Dedifferentiated amniotic fluid mesenchymal stem cell (primary cell): ENCODE data around the gene CHRNE.
"Not testable (repeated sequence)": the region's sequence is repeated elsewhere in the genome, so short reads cannot be mapped to it uniquely, and the experiment has no call there.

ENCODE experiments used
- DNase-seq: peaks from one replicate; pipeline ENCODE4 v3.0.0-alpha.2; 2016; ENCODE audit errors: extremely low spot score

The CHRNE gene

DNA sequence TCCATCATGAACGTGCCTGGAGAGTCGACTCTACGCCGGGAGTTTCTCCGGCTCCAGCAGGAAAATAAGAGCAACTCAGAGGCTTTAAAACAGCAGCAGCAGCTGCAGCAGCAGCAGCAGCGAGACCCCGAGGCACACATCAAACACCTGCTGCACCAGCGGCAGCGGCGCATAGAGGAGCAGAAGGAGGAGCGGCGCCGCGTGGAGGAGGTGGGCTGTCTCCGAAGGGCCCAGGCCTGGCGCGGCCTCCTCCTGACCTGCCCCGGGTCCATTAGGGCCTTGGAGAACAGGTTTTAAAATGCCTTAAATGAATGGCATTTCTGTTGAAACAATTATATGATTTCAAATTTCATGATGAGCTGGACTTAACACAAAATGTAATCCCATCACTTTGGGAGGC is 15.3 kb downstream of the CHRNE start:
- DNase-seq = no peak

GRCh38 chr17:4886830-4887229 is 16.1 kb downstream of the CHRNE start:
- DNase-seq = no peak

GRCh38 chr17:4884489-4884888 is 18.4 kb downstream of the CHRNE start:
- no peak for DNase-seq

DNA sequence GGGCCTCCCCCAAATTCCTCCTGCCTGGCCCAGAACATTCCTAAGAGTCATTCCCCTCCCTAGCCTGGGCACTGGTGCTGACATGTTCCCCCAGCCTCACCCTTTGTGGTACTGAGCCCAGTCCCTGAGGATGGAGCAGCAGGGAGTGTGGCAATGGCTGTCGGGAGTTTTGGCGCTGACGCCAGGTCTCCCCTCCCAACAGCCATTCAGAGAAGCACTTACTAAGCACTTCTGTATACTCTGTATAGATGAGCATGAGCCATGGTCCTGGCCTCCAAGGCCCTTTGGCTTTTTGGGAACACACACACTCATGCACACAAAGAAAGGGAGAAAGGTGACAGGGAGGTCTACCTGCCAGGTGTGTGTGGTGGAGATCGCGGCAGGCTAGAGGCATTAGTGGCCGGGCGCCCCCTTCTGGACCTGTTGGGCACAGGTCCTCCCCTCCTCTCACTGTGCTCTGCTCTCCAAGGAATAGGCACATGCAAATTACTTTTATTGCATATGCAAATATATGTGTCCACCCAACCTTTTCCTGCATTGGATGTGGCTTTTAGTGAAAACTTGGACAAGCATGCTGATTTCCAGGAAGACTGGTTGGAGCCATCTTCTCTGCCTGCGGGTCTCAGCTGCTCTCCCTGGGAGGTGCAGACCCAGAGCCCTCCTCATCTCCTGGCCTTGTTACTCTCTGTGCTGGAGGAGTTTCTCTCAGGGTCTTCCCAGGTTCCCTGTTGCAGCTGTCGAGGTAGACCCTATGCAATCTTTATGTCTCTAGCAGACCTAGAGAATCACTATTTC is 20.9 kb downstream of the CHRNE start:
- DNase-seq = no peak

DNA sequence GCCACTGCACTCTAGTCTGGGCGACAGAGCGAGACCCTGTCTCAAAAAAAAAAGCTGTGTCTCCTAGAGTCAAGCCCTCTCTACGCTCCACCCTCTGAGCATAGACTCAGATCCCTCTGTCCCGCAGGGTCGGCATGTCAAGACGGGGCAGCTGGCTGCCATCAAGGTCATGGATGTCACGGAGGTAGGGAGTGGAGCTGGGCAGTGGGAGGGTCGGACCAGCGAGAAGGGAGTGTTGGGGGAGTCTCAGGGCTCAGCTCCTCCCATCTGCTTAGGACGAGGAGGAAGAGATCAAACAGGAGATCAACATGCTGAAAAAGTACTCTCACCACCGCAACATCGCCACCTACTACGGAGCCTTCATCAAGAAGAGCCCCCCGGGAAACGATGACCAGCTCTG is 22.0 kb downstream of the CHRNE start:
- no peak for DNase-seq

GRCh38 chr17:4879601-4880000 is 23.3 kb downstream of the CHRNE start:
- DNase-seq = no peak

DNA sequence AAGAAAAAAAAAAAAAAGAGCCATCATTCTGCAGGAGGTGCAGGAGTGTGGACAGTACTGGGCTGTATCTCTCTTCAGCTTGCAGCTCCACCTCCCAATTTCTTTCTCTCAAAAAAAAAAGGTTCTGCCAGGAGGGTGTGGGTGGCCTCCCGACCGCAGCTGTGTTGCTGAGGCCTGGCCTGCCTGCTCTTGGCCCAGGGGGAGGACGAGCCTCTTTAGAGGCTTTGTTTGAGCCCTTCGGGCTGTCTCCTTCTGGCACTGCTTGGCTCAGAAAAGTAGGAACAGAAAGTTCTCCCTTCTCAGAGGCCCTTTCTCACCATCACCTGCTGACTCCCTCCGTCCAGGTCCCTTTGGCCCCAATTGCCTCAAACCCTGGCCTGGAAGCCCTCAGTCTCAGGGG is 25.8 kb downstream of the CHRNE start:
- DNase-seq = no peak

DNA sequence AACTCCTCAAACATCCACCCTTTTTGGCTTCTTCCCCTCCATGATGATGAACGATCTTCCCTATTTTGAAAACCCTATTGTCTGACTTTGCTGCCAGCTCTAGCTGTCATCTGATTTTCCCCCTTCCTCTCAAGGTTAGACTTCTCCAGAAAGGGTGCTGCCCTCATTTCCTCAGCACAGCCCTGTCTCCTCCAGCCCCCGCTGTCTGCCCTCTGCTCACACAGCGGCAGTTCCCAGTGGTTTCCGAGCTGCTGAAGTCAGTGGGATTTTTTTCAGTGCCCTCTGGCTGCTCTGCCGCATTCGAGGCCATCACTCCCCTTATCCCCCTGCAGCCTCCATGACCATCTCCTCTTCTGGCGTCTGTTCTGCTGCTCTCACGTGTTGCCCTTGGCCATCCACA is 30.1 kb downstream of the CHRNE start:
- DNase-seq = no peak

- no peak for DNase-seq
These were observed 32.0 kb downstream of the CHRNE start for GRCh38 chr17:4870855-4871254.

DNA sequence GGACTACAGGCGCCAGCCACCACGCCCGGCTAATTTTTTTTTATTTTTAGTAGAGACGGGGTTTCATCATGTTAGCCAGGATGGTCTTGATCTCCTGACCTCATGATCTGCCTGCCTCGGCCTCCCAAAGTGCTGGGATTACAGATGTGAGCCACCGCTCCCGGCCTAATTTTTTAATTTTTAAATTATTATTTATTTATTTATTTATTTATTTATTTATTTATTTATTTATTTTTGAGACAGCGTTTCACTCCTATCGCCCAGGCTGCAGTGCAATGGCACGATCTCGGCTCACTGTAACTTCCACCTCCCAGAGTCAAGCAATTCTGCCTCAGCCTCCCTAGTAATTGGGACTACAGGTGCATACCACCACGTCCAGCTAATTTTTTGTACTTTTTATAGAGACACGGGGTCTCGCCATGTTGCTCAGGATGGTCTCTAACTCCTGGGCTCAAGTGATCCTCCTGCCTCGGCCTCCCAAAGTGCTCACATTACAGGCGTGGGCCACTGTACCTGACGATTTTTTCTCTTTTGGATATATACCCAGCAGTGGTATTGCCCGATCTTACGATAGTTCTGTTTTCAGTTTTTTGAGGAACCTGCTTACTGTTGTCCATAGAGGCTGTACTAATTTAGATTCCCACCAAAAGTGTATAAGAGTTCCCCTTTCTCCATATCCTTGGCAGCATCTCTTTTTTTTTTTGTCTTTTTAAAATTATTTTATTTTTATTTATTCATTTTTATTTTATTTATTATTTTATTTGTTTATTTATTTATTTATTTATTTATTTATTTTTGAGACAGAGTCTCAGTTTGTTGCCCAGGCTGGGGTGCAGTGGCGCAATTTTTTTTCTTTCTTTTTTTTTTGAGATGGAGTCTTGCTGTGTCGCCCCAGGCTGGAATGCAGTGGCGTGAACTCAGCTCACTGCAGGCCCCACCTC is 33.6 kb downstream of the CHRNE start:
- DNase-seq = not testable (repeated sequence)

- DNase-seq = not testable (repeated sequence)
These were observed 35.4 kb downstream of the CHRNE start for GRCh38 chr17:4867535-4867934.

DNA sequence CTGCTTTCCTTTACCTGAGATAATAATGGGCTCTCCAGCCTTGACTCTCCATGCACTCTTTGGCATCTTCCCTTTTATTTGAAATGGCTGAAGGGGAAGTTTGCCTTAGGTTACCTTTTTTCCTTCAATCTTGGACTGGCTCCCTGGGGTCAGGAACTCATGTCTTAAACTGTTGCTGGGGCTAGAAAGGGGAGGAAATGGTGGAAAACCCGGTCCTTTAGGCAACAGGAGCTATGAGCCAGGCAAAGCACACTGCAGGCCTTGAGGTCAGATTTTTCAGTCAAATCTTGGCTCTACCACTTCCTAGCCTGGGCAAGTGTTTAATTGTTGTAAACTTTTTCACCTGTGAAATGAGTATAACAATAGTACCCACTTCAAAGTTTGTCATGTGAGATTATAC is 39.6 kb downstream of the CHRNE start:
- no peak for DNase-seq

DNA sequence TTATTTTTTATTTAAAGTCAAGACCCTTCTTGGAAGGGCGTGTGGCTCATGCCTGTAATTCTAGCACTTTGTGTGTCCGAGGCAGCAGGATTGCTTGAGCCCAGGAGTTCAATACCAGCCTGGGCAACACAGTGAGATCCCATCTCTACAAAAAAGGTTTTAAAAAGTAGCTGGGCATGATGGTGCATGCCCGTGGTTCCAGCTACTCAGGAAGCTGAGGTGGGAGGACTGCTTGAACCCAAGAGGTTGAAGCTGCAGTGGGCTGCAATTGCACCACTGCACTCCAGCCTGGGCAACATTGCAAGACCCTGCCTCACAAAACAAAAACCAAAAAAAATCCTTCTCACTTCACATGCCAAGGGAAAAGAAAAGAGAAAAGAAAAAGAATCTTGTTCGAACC is 40.2 kb downstream of the CHRNE start:
- DNase-seq = no peak

DNA sequence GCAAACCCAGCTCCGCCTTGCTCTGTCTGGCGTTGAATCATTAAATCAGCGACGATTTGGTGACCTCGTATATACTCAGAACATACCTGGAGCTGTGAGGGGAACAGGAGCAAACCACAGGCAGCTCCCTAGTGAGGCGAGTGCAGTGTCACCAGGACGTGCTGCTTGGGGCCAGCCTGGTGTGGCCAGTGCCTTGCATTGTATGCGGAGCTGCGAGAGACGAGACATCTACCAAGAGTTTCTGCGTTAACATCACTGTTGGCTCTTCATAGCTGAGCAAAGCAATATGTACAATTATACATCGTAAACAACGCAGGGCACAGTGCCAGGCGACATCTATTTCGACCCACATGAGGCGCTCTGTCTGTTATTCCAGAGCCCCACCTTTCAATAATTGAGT is 41.8 kb downstream of the CHRNE start:
- DNase-seq = no peak

- no peak for DNase-seq
These were observed 42.2 kb downstream of the CHRNE start for GRCh38 chr17:4860651-4861050.

DNA sequence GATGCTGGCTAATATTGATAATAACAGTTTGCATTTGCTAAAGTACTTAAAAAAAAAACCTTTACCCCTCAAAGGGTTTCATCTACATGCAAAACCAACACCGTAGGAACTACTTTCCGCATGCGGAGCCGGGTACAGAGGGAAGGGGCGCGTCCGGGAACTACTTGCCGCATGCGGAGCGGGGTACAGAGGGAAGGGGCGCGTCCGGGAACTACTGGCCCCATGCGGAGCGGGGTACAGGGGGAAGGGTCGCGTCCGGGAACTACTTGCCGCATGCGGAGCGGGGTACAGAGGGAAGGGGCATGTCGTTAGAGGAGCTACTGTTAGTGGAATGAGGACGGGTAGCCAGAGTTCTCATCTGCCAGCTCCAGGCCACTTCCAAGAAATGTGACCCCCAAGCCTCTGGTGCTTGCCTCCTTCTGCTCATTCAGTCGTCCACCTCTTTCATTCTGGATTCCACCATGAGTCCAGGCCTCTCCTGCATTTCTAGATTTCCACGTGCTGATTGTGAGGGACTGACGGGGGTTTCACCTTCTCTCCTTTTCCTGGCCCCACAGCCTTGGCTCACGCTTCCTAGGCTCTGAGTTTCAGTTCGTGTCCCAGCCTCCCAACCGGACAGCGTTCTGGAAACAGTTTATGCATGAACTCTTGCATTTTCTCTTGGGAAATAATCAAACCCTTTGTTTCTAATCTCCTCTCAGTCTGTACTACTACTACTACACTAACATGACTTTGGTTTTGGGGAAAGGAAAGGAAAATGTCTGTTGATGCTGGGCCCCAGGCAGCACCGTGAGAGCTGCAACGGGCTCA is 42.9 kb downstream of the CHRNE start:
- DNase-seq = no peak

GRCh38 chr17:4858882-4859260 is 44.0 kb downstream of the CHRNE start:
- no peak for DNase-seq

DNA sequence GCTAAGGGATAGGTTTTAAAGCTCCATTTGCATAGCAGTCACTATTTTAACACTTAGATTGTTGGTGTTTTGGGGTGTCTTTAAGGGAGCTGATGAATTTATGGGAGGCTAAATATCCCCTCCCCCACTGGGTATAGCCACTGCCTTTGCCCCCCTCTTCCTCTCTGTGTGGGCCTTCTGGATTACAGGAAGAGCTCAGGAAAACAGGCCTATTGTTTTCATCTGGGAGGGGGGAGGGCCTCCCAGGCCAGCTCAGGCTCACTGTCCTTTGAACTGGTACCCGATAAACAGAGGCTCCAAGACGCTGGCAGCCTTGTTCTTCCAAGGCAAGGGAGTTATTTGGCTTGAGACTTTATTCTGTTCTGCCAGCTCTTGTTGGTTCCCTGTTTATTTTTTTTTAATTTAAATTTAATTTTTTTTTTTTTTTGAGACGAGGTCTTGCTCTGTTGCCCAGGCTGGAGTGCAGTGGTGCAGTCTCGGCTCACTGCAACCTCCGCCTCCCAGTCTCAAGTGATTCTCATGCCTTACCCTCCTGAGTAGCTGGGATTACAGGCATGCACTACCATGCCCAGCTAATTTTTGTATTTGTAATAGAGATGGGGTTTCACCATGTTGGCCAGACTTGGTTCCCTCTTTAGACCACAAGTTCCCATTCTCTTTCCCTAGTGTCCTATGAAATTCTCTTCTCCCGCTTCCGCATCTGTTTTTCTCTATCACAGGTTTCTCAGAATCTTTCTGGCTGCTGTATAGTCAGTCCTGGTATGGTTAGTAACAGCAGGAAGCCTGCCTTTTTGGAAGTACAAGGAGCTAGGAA is 44.6 kb downstream of the CHRNE start:
- DNase-seq = no peak

DNA sequence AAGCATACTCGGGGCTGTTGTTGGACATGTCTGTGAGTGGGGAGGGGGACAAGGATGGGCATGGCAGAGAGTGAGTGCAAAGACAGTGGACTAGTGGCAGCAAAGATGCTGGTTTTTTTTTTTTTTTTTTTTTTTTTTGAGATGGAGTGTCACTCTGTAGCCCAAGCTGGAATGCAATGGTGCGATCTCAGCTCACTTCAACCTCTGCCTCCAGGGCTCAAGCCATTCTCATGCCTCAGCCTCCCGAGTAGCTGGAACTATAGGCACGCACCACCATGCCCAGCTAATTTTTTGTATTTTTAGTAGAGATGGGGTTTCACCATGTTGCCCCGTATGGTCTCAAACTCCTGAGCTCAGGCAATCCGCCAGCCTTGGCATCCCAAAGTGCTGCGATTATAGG is 45.6 kb downstream of the CHRNE start:
- DNase-seq = not testable (repeated sequence)

GRCh38 chr17:4856937-4857314 is 46.0 kb downstream of the CHRNE start:
- DNase-seq = no peak

GRCh38 chr17:4856271-4856936 is 46.5 kb downstream of the CHRNE start:
- DNase-seq = no peak
